ENCODE results near the gene G0S2. TPM values are rescaled to one million over a fixed set of nuclear protein-coding genes. Genes with fewer than 3 reads are reported as not detected.

G0S2 gene
- total and polyA plus RNA-seq, 2 of the 8 experiments (the other 6 are each of a cell fraction or from before 2014, with no cell fraction given), result 1.0 to 1.7 TPM

DNA sequence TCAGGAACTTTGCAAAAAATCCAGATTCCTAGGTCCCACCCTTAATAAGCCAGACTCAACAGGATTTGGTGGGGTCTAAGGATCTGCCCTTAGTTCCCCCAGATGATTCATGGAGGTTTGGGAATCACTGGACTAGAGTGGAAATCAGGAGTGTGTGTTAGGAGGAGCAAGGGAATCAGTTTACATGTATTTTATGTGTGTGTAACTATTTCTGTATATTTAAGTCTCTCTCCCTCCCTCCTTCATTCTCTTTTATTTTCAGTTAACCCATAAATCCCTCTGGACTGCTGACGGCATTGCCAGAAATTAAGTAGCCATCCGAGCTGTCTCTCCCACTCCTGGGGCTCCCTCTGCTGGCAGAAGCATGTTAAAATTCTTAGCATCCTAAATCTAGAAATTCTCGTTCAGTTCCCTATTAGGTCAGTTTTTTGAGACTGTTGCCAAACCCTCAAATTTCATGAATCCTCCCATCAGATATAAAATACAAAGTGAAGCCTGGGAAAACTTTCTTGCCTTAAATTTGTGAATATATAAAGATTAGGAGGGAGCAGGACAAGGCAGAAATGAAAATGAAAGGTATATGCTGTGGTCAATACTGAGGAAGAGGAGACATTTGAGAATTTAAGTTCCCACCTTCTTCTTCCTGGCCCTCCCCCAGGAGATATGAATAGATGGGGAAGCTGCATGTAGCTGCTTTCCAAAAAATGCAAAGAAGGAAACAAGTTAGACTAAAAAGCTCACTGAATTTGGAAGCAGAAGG lies 17.7 kb downstream of the G0S2 start (continued):
- TF ChIP-seq CTCF (IDR thresholded peaks at IDR 0.05; ENCODE audit: control extremely low read depth in 1 of 3, insufficient read depth in 1 of 3, low read depth in 1 of 3, low read length in 3 of 3), result peak; percentile 47 to 90 (median 75)
- TF ChIP-seq MAFK (IDR thresholded peaks at IDR 0.05; ENCODE audit: low read depth, low read length), result no peak
- no peak for TF ChIP-seq USF2 (IDR thresholded peaks at IDR 0.05; ENCODE audit: low read length)
- no peak for TF ChIP-seq HDAC2 (IDR thresholded peaks at IDR 0.05; ENCODE audit: borderline replicate concordance in 1 of 2, low read depth in 2 of 2, low read length in 2 of 2)
- no peak for TF ChIP-seq GTF2F1 (IDR thresholded peaks at IDR 0.05; ENCODE audit: borderline replicate concordance, low read depth, low read length)
- TF ChIP-seq CHD2 (IDR thresholded peaks at IDR 0.05; ENCODE audit: low read length), result no peak
- no peak for TF ChIP-seq PHF8 (conservative IDR thresholded peaks at IDR 0.05; ENCODE audit: low read depth, low read length)

Data from H1 (cell line).